ENCODE results near the gene RNASEH1. TPM values are rescaled to one million over a fixed set of nuclear protein-coding genes. Genes with fewer than 3 reads are reported as not detected.
A peak's percentile ranks its signal among the peaks of the same experiment; 100 is the strongest.

RNASEH1 gene
- total RNA-seq, 1 experiment from 2014 or later = 38.2 TPM

DNA sequence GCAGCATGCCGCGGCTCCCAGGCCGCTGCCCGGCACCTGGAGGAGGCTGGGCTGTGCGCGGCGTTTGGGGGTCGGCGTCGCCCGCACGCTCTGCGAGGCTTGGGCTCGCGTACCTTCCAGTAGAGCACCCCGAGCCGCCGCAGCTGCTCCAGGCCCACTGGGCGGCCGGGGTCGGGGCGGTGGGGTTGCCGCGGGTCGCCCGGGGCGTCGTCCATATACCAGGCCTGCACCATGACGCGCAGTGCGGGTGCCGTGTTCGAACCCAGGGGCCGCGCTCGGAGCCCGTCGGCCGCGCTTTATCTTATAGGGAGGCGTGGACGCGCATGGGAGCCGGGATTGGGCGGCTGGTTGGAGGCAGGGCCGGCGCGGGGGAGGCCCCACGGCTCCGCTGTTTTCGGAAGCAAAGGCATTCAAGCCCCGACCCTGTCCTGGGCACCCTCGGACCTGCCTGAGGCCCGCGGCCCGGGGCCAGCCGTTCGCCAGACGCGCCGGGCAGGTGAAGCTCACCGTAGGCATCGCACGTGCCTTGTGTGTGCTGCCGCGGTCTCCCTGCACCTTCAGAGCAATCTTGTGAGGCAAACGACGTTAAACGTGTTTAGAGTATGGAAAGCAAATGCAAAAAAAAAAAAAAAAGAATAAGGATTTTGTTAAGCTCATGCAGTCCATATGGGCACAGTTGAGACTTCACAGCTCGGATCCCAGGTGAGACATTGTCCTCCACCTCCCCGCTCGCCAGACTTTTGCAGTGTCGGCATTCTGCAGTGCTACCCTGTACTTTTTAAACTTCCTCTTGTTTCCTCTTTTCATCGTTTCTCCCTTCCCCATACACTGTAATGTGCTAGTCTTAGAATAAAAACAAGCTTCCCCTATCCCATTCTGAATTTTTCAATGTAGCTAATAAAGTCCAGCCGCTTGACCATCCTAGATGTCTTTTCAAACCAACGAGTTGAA lies 38.6 kb downstream of the RNASEH1 start, which contains the start of gene ADI1:
ADI1 (minus strand) TSS at position 277 of the 951 bp plus-strand sequence; CDS start at position 233, 44 bp downstream.
- ChIA-PET RAD21 (ENCODE audit: low non-redundant PET in 1 of 2, low total read pairs in 2 of 2, uncharacterized antibody in 2 of 2, unreplicated experiment in 2 of 2) (no interaction called here), POLR2A (interaction anchor here (1.0 kb wide), 1 partner anchor 142 kb away, joined by 4 read pairs; the partner anchor contains the start of gene EIPR1), CTCF (no interaction called here)
- intact Hi-C loops (cut with micrococcal nuclease) = no loop called here
- peak within 1 kb of the TSS; percentile 79 for H3K4me2 ChIP-seq (ENCODE audit: low read length)
- H3K9me3 ChIP-seq (ENCODE audit: control insufficient read depth in 1 of 2, insufficient read depth in 1 of 2, low read depth in 1 of 2, low read length in 2 of 2) = 0 out of 4 replicates have a peak, but pooled peaks cover 0 to 3% of the 10 kb centered on the region in 2 experiments
- ATAC-seq (peak; percentile 83), DNase-seq (ENCODE audit: low read depth, low spot score) (peak; percentile 57)
- no TSS peak for BruUV-seq (replicated peaks)
- no peaks in the 10 kb centered on the region for H3K27me3 ChIP-seq (ENCODE audit: insufficient read depth, low read length)
- H3K27ac ChIP-seq (ENCODE audit: low read depth, low read length) = peak within 1 kb of the TSS; percentile 65
- peak within 1 kb of the TSS; percentile 84 for H3K9ac ChIP-seq (ENCODE audit: low read length)
- peak within 1 kb of the TSS; percentile 51 for H2AFZ ChIP-seq (ENCODE audit: low read depth, low read length, poor library complexity, severe bottlenecking)
- peaks cover 4 to 28% of the 10 kb centered on the region in 2 experiments; a peak in 3 of 4 replicates for H3K4me1 ChIP-seq (ENCODE audit: control insufficient read depth in 1 of 2, insufficient read depth in 2 of 2, low read length in 2 of 2)
- TF ChIP-seq TCF7L2 (IDR thresholded peaks at IDR 0.05; ENCODE audit: borderline replicate concordance, extremely low read depth, insufficient read depth, insufficient read length) (peak; percentile 39), POLR2A (IDR thresholded peaks at IDR 0.05; ENCODE audit: borderline replicate concordance, extremely low read depth, insufficient read depth, insufficient read length) (peak; percentile 90), RAD21 (IDR thresholded peaks at IDR 0.05; ENCODE audit: low read depth) (no peak), JUND (IDR thresholded peaks at IDR 0.05) (no peak), CEBPB (IDR thresholded peaks at IDR 0.05; ENCODE audit: low read depth) (no peak), POLR2AphosphoS5 (IDR thresholded peaks at IDR 0.05; ENCODE audit: low read depth, low read length) (peak; percentile 79), EGR1 (IDR thresholded peaks at IDR 0.05; ENCODE audit: low read depth) (no peak; the same call in 1 of the 2 replicates), ZNF274 (IDR thresholded peaks at IDR 0.05; ENCODE audit: low read depth, low read length) (no peak), SP1 (IDR thresholded peaks at IDR 0.05; ENCODE audit: low read depth) (no peak; the same call in 1 of the 2 replicates), SRF (IDR thresholded peaks at IDR 0.05; ENCODE audit: low read depth) (no peak), EZH2 (IDR thresholded peaks at IDR 0.05) (no peak), ZFX (IDR thresholded peaks at IDR 0.05) (peak; percentile 92), YY1 (IDR thresholded peaks at IDR 0.05; ENCODE audit: extremely low read depth, insufficient replicate concordance, low read depth, low read length) (peak; percentile 1), EZH2phosphoT487 (IDR thresholded peaks at IDR 0.05; ENCODE audit: borderline replicate concordance) (no peak), FOSL1 (IDR thresholded peaks at IDR 0.05; ENCODE audit: low read depth) (no peak)
- TF ChIP-seq, protein P1, sequence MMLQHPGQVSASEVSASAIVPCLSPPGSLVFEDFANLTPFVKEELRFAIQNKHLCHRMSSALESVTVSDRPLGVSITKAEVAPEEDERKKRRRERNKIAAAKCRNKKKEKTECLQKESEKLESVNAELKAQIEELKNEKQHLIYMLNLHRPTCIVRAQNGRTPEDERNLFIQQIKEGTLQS (IDR thresholded peaks at IDR 0.05) = no peak
- TF ChIP-seq, protein P2, sequence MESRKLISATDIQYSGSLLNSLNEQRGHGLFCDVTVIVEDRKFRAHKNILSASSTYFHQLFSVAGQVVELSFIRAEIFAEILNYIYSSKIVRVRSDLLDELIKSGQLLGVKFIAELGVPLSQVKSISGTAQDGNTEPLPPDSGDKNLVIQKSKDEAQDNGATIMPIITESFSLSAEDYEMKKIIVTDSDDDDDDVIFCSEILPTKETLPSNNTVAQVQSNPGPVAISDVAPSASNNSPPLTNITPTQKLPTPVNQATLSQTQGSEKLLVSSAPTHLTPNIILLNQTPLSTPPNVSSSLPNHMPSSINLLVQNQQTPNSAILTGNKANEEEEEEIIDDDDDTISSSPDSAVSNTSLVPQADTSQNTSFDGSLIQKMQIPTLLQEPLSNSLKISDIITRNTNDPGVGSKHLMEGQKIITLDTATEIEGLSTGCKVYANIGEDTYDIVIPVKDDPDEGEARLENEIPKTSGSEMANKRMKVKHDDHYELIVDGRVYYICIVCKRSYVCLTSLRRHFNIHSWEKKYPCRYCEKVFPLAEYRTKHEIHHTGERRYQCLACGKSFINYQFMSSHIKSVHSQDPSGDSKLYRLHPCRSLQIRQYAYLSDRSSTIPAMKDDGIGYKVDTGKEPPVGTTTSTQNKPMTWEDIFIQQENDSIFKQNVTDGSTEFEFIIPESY (IDR thresholded peaks at IDR 0.05; ENCODE audit: extremely low read depth, insufficient replicate concordance, low read length) = no peak
- TF ChIP-seq, protein P3, sequence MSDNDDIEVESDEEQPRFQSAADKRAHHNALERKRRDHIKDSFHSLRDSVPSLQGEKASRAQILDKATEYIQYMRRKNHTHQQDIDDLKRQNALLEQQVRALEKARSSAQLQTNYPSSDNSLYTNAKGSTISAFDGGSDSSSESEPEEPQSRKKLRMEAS (IDR thresholded peaks at IDR 0.05) = peak; percentile 91
- TF ChIP-seq, protein P4, sequence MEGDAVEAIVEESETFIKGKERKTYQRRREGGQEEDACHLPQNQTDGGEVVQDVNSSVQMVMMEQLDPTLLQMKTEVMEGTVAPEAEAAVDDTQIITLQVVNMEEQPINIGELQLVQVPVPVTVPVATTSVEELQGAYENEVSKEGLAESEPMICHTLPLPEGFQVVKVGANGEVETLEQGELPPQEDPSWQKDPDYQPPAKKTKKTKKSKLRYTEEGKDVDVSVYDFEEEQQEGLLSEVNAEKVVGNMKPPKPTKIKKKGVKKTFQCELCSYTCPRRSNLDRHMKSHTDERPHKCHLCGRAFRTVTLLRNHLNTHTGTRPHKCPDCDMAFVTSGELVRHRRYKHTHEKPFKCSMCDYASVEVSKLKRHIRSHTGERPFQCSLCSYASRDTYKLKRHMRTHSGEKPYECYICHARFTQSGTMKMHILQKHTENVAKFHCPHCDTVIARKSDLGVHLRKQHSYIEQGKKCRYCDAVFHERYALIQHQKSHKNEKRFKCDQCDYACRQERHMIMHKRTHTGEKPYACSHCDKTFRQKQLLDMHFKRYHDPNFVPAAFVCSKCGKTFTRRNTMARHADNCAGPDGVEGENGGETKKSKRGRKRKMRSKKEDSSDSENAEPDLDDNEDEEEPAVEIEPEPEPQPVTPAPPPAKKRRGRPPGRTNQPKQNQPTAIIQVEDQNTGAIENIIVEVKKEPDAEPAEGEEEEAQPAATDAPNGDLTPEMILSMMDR (IDR thresholded peaks at IDR 0.05 in 2 of 3, conservative IDR thresholded peaks at IDR 0.05 in 1 of 3; ENCODE audit: borderline replicate concordance in 1 of 3, insufficient read depth in 1 of 3, low read depth in 2 of 3, low read length in 2 of 3) = no peak
- peaks cover 11% of the 10 kb centered on the region for H3K79me2 ChIP-seq (ENCODE audit: insufficient read depth, low read length)
- H3K9me2 ChIP-seq (ENCODE audit: insufficient read depth) = no peaks in the 10 kb centered on the region
- no peaks in the 10 kb centered on the region for H3K36me3 ChIP-seq (ENCODE audit: control insufficient read depth in 1 of 2, insufficient read depth in 2 of 2, low read length in 2 of 2)
- H4K20me1 ChIP-seq (ENCODE audit: insufficient read depth) = no peaks in the 10 kb centered on the region
- peak within 1 kb of the TSS; percentile 63 to 68 for H3K4me3 ChIP-seq (replicated peaks in 1 of 2; ENCODE audit: low read depth in 1 of 2, low read length in 2 of 2)
